Measurements from ENCODE around the gene FBXO46.

FBXO46 gene

DNA sequence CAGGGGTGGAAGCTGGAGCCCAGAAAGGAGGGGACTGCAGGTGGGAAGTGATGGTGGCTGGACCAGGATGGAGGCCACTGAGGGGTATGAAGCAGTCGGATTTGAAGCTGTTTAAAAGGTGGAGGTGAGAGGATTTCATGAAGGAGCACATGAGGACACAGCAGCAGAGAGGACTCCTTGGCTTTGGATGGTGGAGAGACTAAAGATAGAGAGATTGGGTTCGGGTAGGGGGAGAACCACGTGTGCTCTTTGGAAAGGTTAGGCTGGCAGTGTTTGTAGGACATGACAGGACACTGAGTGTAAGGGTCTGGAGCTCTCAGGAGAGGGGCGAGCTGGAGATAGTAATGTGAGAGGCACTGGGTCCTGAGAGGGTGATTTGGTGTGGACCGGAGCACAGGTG lies 47.8 kb downstream of the FBXO46 start:
- no peak for DNase-seq (ENCODE audit: low read depth in 2 of 2)

- DNase-seq (ENCODE audit: low read depth in 2 of 2): no peak
Observed at GRCh38 chr19:45682117-45682516, 48.6 kb downstream of the FBXO46 start.

- DNase-seq (ENCODE audit: low read depth in 2 of 2): peak; percentile 63 to 72
Observed at GRCh38 chr19:45681391-45682015, 49.2 kb downstream of the FBXO46 start.

DNA sequence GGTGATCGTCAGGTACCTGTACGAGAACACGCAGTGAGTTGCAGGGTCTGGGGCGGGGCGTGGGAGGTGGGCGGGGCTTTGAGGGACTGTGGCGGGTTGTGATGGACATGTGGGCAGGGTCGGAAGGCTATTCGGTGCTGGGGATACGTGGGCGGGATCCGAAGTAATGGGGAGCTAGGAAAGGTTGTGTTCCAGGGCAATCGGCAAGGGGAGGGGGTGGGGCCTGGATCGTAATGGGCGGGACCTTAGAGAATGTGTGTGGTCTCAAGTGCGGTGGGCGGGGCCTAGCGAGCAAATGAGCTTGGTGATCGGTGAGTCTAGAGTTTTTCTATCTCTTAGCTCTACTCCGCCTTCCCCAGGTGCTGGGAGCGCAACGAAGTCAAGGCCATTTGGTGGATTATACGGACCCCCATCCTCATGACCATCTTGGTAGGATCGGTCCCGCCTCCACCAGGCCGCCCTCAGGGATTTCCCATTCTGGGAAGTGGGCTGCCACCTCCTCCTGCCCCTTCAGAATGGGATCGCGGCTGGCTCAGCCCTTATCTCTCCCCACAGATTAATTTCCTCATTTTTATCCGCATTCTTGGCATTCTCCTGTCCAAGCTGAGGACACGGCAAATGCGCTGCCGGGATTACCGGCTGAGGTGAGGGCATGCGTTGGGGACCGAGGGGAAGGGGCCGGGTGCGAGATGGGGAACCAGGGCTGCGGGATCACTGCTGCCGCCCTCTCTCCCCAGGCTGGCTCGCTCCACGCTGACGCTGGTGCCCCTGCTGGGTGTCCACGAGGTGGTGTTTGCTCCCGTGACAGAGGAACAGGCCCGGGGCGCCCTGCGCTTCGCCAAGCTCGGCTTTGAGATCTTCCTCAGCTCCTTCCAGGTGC lies 53.1 kb downstream of the FBXO46 start:
- DNase-seq (ENCODE audit: low read depth in 2 of 2): peak; percentile 57 to 70

DNA sequence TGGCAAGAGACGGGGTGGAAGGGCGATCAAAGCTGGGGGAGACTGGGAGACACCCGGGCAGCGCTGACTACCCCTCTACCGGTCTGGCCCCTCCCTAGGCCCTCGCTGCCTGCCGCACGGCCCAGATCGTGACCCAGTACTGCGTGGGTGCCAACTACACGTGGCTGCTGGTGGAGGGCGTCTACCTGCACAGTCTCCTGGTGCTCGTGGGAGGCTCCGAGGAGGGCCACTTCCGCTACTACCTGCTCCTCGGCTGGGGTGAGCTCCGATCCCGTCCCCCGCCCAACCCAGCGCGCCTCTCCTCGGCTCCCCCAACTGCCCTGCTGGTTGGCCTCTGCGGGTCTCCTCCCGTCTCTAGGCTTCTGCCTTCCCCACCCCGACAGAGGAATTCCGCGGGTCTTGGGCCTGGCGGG lies 53.8 kb downstream of the FBXO46 start:
- DNase-seq (ENCODE audit: low read depth in 2 of 2): peak; percentile 60 to 73

DNA sequence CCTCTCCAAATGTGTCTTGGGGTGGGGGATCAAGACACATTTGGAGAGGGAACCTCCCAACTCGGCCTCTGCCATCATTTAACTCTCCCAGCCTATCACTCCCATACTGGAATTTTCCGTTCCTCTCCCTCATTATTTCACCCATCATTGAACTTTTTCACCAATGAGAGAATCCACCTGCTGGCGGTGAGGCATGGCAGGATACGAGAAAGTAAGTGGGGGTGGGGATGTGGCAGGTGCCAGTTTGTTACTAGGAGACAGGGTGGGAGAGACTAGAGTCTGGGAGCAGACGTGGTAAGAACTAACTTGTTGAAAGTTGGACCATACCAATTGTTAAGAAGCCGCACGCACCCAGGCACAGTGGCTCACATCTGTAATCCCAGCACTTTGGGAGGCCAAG lies 55.8 kb downstream of the FBXO46 start:
- DNase-seq (ENCODE audit: low read depth in 2 of 2): no peak

DNA sequence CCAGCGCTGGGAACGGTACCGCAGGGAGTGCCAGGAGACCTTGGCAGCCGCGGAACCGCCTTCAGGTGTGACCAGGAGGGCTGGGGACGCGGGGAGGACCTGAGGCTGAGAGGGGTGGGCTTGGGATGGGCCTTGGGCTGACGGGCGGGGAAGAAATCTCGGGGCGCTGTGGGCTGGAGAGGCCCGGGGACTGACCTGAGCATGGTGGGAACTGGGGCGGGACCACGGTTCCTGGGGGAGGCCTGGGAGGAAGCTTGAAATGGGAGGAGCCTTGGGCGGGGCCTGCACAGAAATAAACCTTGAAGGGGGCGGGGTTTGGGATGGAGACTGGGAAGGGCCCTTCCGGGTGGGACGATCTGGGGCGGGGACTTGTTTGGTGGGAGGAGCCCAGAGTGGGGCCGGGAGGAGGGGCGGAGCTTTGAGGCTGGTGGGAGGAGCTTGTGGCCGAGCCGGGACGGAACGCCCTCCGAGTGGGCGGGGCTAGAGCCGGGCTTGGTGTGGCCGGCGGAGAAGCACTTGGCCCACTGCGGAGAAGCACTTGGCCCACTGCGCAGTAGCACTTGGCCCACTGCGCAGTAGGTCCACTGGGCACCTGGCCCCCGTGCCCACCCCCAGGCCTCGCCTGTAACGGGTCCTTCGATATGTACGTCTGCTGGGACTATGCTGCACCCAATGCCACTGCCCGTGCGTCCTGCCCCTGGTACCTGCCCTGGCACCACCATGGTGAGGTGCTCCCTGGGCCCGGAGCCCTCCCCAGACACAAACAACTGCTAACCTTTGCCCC lies 59.8 kb downstream of the FBXO46 start:
- no peak for DNase-seq (ENCODE audit: low read depth in 2 of 2)

DNA sequence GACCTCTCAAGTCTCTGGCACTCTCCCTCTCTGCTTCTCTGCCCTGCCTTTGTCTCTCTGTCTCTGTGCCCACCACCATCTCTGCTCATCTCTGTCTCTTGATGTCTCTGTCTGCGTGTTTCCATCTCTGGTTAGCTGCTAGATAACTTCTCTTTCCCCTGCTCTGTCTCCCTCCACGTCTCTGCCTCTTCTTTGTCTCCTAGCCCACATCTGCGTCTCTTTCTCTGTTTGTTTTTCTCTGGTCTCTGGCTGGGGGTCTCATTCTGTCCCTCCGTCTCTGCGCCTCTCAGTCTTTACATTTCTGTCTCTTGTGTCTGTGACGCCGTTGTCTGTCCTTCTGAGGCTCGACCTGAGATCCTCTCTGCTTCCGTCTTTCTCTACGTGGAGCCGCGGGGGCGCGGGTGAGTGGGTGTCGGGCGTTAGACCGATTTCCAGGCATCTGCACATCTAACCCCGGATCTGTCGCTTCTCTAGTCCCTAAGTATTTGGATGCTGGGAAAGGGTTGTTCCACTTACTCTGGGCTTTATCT lies 62.3 kb downstream of the FBXO46 start:
- peak in 1 of 2 donors; percentile 30 for DNase-seq (ENCODE audit: low read depth in 2 of 2)

- DNase-seq (ENCODE audit: low read depth in 2 of 2): peak; percentile 26 to 30
Observed at GRCh38 chr19:45667620-45668341, 62.9 kb downstream of the FBXO46 start, which contains the start of gene GIPR. TSS of gene GIPR (plus strand) at chr19:45668221. CDS start at chr19:45669521, 1,300 bp downstream.

DNA sequence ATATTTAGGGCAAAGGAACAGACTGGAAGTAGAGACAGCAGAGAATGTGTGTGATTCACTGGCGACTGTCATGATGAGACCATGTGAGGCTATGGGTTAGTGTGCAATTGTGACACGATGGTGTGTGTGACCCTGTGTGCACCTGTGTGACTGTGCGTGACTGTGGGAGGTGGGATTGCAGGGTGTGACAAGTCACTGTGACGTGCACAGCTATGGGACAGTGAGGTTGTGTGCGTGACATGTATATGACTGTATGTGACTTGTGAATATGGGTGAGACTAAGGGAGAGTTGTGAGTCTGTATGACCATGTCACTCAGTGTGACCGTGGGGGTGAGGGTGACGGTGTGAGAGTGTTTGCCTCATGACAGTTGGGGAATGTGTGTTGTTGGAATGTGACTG lies 66.1 kb downstream of the FBXO46 start:
- no peak for DNase-seq (ENCODE audit: low read depth in 2 of 2)

DNA sequence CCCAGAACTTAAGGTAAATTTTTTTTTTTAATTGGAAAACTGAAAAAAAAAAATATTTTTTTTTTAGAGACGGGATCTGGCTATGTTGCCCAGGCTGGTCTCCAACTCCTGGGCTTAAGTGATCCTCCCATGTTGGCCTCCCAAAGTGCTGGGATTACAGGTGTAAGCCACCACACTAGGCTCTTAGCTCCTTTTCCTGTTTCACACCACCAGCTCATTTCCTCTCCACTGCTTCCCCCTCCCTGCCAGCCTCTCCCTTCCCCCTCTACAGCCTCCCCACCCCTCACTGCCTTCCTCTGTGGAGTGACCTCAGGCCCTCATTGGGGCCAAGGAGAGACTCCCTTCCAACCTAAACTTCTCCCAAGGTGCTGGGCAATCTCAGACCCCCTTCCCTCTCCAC lies 66.9 kb downstream of the FBXO46 start:
- no peak for DNase-seq (ENCODE audit: low read depth in 2 of 2)

DNA sequence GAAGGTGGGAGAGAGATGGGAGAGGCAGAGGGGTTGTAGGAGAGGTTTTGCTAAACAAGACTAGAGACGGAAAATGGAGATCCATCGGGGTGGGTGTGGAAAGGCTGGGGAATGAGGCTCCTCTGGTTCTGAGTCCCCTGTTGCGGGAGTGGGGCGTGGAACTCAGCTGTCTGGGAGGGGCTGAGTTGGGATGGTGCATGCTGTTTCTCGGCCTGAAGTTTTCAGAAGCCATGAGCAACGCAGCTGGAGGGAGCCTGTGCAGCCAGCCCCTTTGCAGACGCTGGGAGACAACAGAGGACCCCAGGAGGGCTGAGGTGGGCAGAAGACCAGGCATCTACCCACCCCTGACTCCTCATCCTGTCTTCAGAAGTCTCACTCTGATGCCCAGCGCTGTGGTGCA lies 70.1 kb downstream of the FBXO46 start:
- no peak for DNase-seq (ENCODE audit: low read depth in 2 of 2)

All from stimulated activated CD8-positive, alpha-beta memory T cell treated with anti-CD3 and anti-CD28 coated beads, Interleukin-15, amount 100 ng/mL, for 4 hours (primary cell).